ENCODE results near the gene HLA-DPA1.
"Not testable (repeated sequence)": the region's sequence is repeated elsewhere in the genome, so short reads cannot be mapped to it uniquely, and the experiment has no call there.

The HLA-DPA1 gene

GRCh38 chr6:33105386-33105785 is 31.9 kb upstream of the HLA-DPA1 start:
- Mint-ChIP-seq H3K4me3 (no peak overlapping the region), H3K4me1 (peaks cover 12% of the 10 kb centered on the region), H3K27me3 (peaks cover 10% of the 10 kb centered on the region), H3K36me3 (peaks cover 10% of the 10 kb centered on the region), H3K27ac (no peak overlapping the region), H3K9me3 (peaks cover 22% of the 10 kb centered on the region)
- DNase-seq (ENCODE audit: low spot score in 2 of 2) (peak in 1 of 2 donors; percentile 1), ATAC-seq (ENCODE audit: low read depth) (no peak)

DNA sequence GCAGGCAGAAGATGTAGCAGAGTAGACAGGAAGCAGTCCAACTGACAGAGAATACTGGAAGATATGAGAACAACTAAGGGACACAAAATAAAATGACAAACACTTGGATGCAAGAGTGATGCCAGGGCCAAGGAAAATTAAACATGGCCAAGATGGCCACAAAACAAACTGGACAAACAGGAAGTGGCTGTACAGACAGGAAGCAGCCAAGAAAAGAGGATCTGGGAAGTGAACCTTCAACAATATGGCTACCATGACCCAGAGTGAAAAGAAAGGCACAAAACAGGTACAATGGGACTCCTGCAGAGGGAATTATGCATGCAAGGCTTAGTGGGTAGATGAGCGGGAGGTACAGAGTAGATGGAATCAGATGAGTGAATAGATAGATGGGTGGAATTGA is 31.4 kb upstream of the HLA-DPA1 start:
- ATAC-seq (ENCODE audit: low read depth) (no peak), DNase-seq (ENCODE audit: low spot score in 2 of 2) (peak in 1 of 2 donors; percentile 4)
- Mint-ChIP-seq H3K36me3 (peaks cover 10% of the 10 kb centered on the region), H3K27me3 (peaks cover 10% of the 10 kb centered on the region), H3K9me3 (peaks cover 24% of the 10 kb centered on the region), H3K4me1 (peaks cover 12% of the 10 kb centered on the region), H3K4me3 (no peak overlapping the region), H3K27ac (no peak overlapping the region)

DNA sequence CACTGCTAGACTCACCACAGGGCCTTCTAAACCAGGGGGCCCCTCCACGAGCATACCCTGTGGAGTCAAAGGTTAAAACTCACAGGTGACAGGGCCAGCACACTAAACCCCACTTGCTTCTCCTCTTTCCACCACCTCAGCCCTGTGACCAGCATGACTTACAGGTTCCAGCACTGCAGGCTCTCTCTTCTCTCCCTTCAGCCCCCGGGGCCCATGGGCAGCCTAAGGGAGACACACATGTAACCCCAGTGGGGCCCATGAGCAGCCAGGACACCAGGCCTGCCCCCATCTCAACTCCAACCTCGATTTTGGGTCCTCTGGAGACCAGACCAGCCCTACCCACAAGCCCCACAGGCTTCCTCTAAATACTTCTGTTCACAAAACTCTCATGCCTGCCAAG is 30.3 kb upstream of the HLA-DPA1 start:
- peaks cover 13% of the 10 kb centered on the region for H3K36me3 Mint-ChIP-seq
- no peak overlapping the region for H3K27ac Mint-ChIP-seq
- ATAC-seq (ENCODE audit: low read depth) (no peak), DNase-seq (ENCODE audit: low spot score in 2 of 2) (no peak)
- peaks cover 12% of the 10 kb centered on the region for H3K4me1 Mint-ChIP-seq
- no peak overlapping the region for H3K4me3 Mint-ChIP-seq
- peaks cover 30% of the 10 kb centered on the region for H3K9me3 Mint-ChIP-seq
- peaks cover 11% of the 10 kb centered on the region for H3K27me3 Mint-ChIP-seq

GRCh38 chr6:33101121-33101737 is 27.8 kb upstream of the HLA-DPA1 start:
- H3K27ac Mint-ChIP-seq; ATAC-seq (ENCODE audit: low read depth); DNase-seq (ENCODE audit: low spot score in 2 of 2); H3K4me3 Mint-ChIP-seq: not testable (repeated sequence)
- Mint-ChIP-seq H3K9me3 (peaks cover 35% of the 10 kb centered on the region), H3K4me1 (peaks cover 12% of the 10 kb centered on the region), H3K36me3 (peaks cover 16% of the 10 kb centered on the region), H3K27me3 (peaks cover 15% of the 10 kb centered on the region)

DNA sequence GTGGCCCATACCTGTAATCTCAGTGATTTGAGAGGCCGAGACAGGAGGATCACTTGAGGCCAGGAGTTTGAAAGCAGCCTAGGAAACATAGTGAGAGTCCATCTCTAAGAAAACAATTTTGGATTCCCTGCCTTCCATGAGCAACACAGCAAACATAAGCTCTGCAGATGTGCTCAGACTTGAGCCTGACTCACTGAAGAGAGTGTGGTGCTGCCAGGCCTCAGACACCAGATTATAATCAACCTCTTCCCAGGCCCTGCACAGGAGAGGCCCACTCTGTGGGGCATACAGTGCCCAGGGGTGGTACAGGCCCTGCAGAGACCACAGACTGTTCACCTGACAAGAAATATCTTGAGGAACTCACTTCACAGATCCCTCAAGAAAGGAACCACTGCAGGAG is 22.2 kb upstream of the HLA-DPA1 start:
- H3K9me3 Mint-ChIP-seq: peaks cover 15% of the 10 kb centered on the region
- H3K4me3 Mint-ChIP-seq: no peak overlapping the region
- no peak for DNase-seq (ENCODE audit: low spot score in 2 of 2)
- H3K4me1 Mint-ChIP-seq: peaks cover 21% of the 10 kb centered on the region
- H3K36me3 Mint-ChIP-seq: peaks cover 7% of the 10 kb centered on the region
- H3K27me3 Mint-ChIP-seq: peaks cover 5% of the 10 kb centered on the region
- no peak overlapping the region for H3K27ac Mint-ChIP-seq
- ATAC-seq (ENCODE audit: low read depth): no peak

DNA sequence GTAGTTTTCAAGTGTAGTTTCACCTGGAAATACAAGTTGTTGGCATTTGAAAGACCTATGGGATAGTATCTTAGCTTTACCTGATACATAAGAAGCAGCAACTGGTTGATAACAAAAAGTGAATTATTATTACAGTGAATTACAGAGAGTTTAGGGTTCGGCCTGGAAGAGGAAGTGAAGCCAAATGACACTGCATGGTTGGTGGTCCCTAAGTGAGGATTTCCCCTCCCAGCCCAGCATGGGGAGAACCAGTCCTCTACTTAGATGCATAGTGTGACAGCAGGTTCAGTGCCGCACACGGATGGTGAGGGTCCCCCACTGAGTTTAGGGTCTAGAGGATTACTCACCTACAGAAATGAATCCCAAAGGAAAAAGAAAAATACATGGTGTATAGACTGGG is 20.4 kb upstream of the HLA-DPA1 start:
- Mint-ChIP-seq H3K27ac (peak overlapping the region; percentile 43), H3K4me3 (no peak overlapping the region), H3K9me3 (peaks cover 5% of the 10 kb centered on the region), H3K4me1 (peaks cover 28% of the 10 kb centered on the region), H3K36me3 (peaks cover 3% of the 10 kb centered on the region), H3K27me3 (peaks cover 3% of the 10 kb centered on the region)
- DNase-seq (ENCODE audit: low spot score in 2 of 2) (no peak), ATAC-seq (ENCODE audit: low read depth) (peak; percentile 79)

GRCh38 chr6:33092385-33092784 is 18.9 kb upstream of the HLA-DPA1 start:
- DNase-seq (ENCODE audit: low spot score in 2 of 2) (no peak), ATAC-seq (ENCODE audit: low read depth) (no peak)
- peaks cover 10% of the 10 kb centered on the region for H3K36me3 Mint-ChIP-seq
- peaks cover 1% of the 10 kb centered on the region for H3K27me3 Mint-ChIP-seq
- H3K9me3 Mint-ChIP-seq: no peaks in the 10 kb centered on the region
- H3K27ac Mint-ChIP-seq: no peak overlapping the region
- H3K4me3 Mint-ChIP-seq: no peak overlapping the region
- peaks cover 33% of the 10 kb centered on the region for H3K4me1 Mint-ChIP-seq

GRCh38 chr6:33091957-33092356 is 18.5 kb upstream of the HLA-DPA1 start:
- Mint-ChIP-seq H3K4me1 (peaks cover 33% of the 10 kb centered on the region), H3K27me3 (peaks cover 1% of the 10 kb centered on the region), H3K4me3 (no peak overlapping the region), H3K9me3 (no peaks in the 10 kb centered on the region), H3K27ac (peak overlapping the region; percentile 84), H3K36me3 (peaks cover 10% of the 10 kb centered on the region)
- ATAC-seq (ENCODE audit: low read depth): peak; percentile 71
- peak in 1 of 2 donors; percentile 48 for DNase-seq (ENCODE audit: low spot score in 2 of 2)

DNA sequence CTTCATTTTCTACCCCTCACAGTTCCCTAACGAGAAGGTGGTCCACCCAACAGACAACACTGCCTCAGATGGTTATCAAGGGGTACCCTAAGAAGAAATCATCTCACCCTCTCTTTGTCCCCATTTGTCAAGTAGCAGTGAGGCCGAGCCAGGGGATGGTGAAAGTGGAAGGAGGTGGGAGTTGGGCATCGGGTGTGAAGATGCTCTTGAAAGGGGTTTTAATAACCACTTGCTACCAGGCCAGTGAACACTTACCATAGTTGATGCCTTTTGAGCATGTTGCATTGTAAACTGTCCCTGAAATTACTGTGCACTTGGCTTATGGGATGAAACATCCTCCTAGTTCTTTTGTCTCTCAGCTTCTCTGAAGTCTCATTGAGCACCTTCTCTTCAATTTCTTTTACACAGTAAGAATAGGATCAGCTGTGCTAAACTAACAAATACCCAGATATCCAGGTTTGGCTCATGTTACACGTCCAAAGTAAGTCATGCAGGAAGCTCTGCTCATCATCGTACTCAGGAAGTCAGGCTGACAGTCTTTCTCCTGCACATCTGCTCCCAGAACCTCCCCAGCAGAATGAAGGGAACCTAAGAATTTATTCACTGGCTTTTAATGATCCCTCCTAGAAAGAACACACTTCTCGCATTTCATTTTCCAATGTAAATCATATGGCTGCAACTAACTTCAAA is 15.6 kb upstream of the HLA-DPA1 start:
- no peak overlapping the region for H3K4me3 Mint-ChIP-seq
- no peaks in the 10 kb centered on the region for H3K27me3 Mint-ChIP-seq
- ATAC-seq (ENCODE audit: low read depth) (no peak), DNase-seq (ENCODE audit: low spot score in 2 of 2) (no peak)
- H3K27ac Mint-ChIP-seq: peak overlapping the region; percentile 83
- no peaks in the 10 kb centered on the region for H3K9me3 Mint-ChIP-seq
- H3K4me1 Mint-ChIP-seq: peaks cover 29% of the 10 kb centered on the region
- H3K36me3 Mint-ChIP-seq: peaks cover 27% of the 10 kb centered on the region

GRCh38 chr6:33088258-33088930 is 14.9 kb upstream of the HLA-DPA1 start:
- no peak for DNase-seq (ENCODE audit: low spot score in 2 of 2)
- H3K4me1 Mint-ChIP-seq: peaks cover 25% of the 10 kb centered on the region
- H3K9me3 Mint-ChIP-seq: no peaks in the 10 kb centered on the region
- peaks cover 29% of the 10 kb centered on the region for H3K36me3 Mint-ChIP-seq
- no peak for ATAC-seq (ENCODE audit: low read depth)
- no peak overlapping the region for H3K4me3 Mint-ChIP-seq
- no peaks in the 10 kb centered on the region for H3K27me3 Mint-ChIP-seq
- H3K27ac Mint-ChIP-seq: peak overlapping the region; percentile 83

- ATAC-seq (ENCODE audit: low read depth): no peak
- H3K27me3 Mint-ChIP-seq: no peaks in the 10 kb centered on the region
- H3K4me3 Mint-ChIP-seq: no peak overlapping the region
- no peak for DNase-seq (ENCODE audit: low spot score in 2 of 2)
- H3K27ac Mint-ChIP-seq: peak overlapping the region; percentile 49
- no peaks in the 10 kb centered on the region for H3K9me3 Mint-ChIP-seq
- H3K36me3 Mint-ChIP-seq: peaks cover 53% of the 10 kb centered on the region
- H3K4me1 Mint-ChIP-seq: peaks cover 43% of the 10 kb centered on the region
These were observed 12.2 kb upstream of the HLA-DPA1 start for GRCh38 chr6:33085627-33086026.

DNA sequence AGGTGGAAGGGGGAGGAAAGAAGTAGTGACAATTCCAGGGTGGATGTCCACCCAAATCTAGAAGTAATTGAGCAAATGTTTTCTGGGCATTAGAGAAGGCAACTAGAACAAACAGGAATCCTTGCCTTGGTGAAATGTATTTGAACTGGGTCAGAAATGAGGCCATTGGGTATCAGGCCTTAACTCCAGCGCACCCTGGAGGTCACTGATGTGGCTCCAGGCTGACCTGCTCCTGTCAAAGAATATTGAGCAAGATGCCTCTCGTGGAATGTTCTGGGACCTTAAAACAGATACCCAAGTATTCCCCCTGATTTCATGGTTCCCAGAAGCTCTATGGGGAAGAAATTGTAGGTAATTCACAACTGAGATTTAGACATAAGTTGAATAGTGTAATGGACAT is 9.3 kb upstream of the HLA-DPA1 start:
- Mint-ChIP-seq H3K27me3 (no peaks in the 10 kb centered on the region), H3K9me3 (no peaks in the 10 kb centered on the region), H3K4me1 (peaks cover 57% of the 10 kb centered on the region), H3K4me3 (peak overlapping the region; percentile 91), H3K36me3 (peaks cover 70% of the 10 kb centered on the region), H3K27ac (peak overlapping the region; percentile 99)
- ATAC-seq (ENCODE audit: low read depth) (peak; percentile 51), DNase-seq (ENCODE audit: low spot score in 2 of 2) (peak in 1 of 2 donors; percentile 42)

GRCh38 chr6:33081098-33081824 is 7.8 kb upstream of the HLA-DPA1 start:
- ATAC-seq (ENCODE audit: low read depth): peak; percentile 5
- DNase-seq (ENCODE audit: low spot score in 2 of 2): no peak
- peaks cover 68% of the 10 kb centered on the region for H3K36me3 Mint-ChIP-seq
- peak overlapping the region; percentile 91 for H3K4me3 Mint-ChIP-seq
- peak overlapping the region; percentile 99 for H3K27ac Mint-ChIP-seq
- peaks cover 59% of the 10 kb centered on the region for H3K4me1 Mint-ChIP-seq
- H3K9me3 Mint-ChIP-seq: no peaks in the 10 kb centered on the region
- H3K27me3 Mint-ChIP-seq: no peaks in the 10 kb centered on the region
